Vagina (tissue), 2 donors: Measurements from ENCODE around the gene CR1. TPM values are rescaled to one million over a fixed set of nuclear protein-coding genes. Genes with fewer than 3 reads are reported as not detected.
"Not testable (repeated sequence)": the region's sequence is repeated elsewhere in the genome, so short reads cannot be mapped to it uniquely, and the experiment has no call there.

Experiments
- DNase-seq, 2 donors: peaks; one replicate each; pipeline ENCODE4 v3.0.0-alpha.2; 2017; ENCODE audit errors: extremely low spot score in 2 of 2
- H3K27ac ChIP-seq: fragments of 200-600 bp; sonication (generic); one replicate; pipeline ENCODE4 v1.5.1; 2019
- H3K27me3 ChIP-seq: fragments of 200-600 bp; sonication (generic); one replicate; pipeline ENCODE4 v1.5.1; 2019
- H3K36me3 ChIP-seq, 2 donors: fragments of 200-600 bp; sonication (generic); one replicate each; pipeline ENCODE4 v1.5.1; 2017 to 2019
- H3K4me1 ChIP-seq: fragments of 200-600 bp; sonication (generic); one replicate; pipeline ENCODE4 v1.5.1; 2019
- H3K4me3 ChIP-seq, 2 donors: fragments of 200-600 bp; sonication (generic); 1 replicate in 1 of 2; 2 replicates in 1 of 2; pipeline ENCODE4 v1.5.1; 2016 to 2019
- H3K9me3 ChIP-seq: fragments of 200-600 bp; sonication (generic); one replicate; pipeline ENCODE4 v1.5.1; 2019
- CTCF ChIP-seq, 3 experiments: fragments of 450-650 bp in 2 of 3; fragments of 200-600 bp in 1 of 3; sonication (generic) in 1 of 3; IDR thresholded peaks; one replicate each; pipeline ENCODE4 v1.5.1; 2017 to 2019; ENCODE audit warnings: antibody characterized with exemption in 3 of 3, mild to moderate bottlenecking in 2 of 3, moderate library complexity in 2 of 3
- POLR2A ChIP-seq, 2 donors: fragments of 450-650 bp; IDR thresholded peaks; one replicate each; pipeline ENCODE4 v1.6.1; 2017; ENCODE audit warnings: antibody characterized with exemption in 2 of 2, mild to moderate bottlenecking in 2 of 2, moderate library complexity in 2 of 2
- POLR2AphosphoS5 ChIP-seq, 2 donors: sonication (generic); formaldehyde crosslinking; IDR thresholded peaks; one replicate each; pipeline ENCODE4 v1.9.0; 2017; ENCODE audit warnings: antibody characterized with exemption in 2 of 2, mild to moderate bottlenecking in 2 of 2, low read depth in 1 of 2; ENCODE audit not compliant: insufficient read depth in 1 of 2
- intact Hi-C: fragments of 100-400 bp; cut with DNase I; formaldehyde crosslinking; loops from one replicate; pipeline ENCODE4 v1.15.1; 2023
- total RNA-seq: library from RNA; depleted of rRNA; stranded (reverse); fragments of >200 nt; gene quantifications from one replicate; pipeline ENCODE4 v1.2.3, GENCODE V29; 2016

Gene CR1
- total RNA-seq, 1 donor from 2014 or later = 2.5 TPM

GRCh38 chr1:207581496-207582153 lies 85.7 kb downstream of the CR1 start:
- H3K9me3 ChIP-seq = no peaks in the 10 kb centered on the region
- DNase-seq = no peak
- TF ChIP-seq POLR2A (IDR thresholded peaks at IDR 0.05) (no peak), CTCF (IDR thresholded peaks at IDR 0.05) (no peak), POLR2AphosphoS5 (IDR thresholded peaks at IDR 0.05; ENCODE audit: insufficient read depth in 1 of 2, low read depth in 1 of 2) (no peak)
- intact Hi-C loops = no loop called here
- H3K27ac ChIP-seq = no peak overlapping the region
- H3K4me3 ChIP-seq = no peak overlapping the region
- H3K4me1 ChIP-seq = no peaks in the 10 kb centered on the region
- H3K36me3 ChIP-seq = no peaks in the 10 kb centered on the region
- H3K27me3 ChIP-seq = no peaks in the 10 kb centered on the region

DNA sequence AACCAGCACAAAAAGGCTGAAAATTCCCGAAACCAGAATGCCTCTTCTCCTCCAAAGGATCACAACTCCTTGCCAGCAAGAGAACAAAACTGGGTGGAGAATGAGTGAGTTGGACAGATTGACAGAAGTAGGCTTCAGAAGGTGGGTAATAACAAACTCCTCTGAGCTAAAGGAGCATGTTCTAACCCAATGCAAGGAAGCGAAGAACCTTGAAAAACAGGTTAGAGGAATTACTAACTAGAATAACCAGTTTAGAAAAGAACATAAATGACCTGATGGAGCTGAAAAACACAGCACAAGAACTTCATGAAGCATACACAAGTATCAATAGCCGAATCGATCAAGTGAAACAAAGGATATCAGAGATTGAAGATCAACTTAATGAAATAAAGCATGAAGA lies 93.5 kb downstream of the CR1 start:
- H3K4me3 ChIP-seq, DNase-seq, intact Hi-C loops, H3K27ac ChIP-seq, H3K36me3 ChIP-seq, H3K9me3 ChIP-seq, H3K27me3 ChIP-seq, H3K4me1 ChIP-seq: not testable (repeated sequence)

DNA sequence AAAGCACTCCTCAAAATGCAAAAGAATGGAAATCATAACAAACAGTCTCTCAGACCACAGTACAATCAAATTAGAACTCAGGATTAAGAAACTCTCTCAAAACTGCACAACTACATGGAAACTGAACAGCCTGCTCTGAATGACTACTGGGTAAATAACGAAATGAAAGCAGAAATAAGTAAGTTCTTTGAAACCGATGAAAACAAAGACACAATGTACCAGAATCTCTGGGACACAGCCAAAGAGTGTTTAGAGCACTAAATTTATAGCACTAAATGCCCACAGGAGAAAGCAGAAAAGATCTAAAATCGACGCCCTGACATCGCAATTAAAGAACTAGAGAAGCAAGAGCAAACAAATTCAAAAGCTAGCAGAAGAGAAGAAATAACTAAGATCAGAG lies 95.2 kb downstream of the CR1 start:
- H3K9me3 ChIP-seq, intact Hi-C loops, H3K27ac ChIP-seq, H3K36me3 ChIP-seq, H3K27me3 ChIP-seq, DNase-seq, H3K4me1 ChIP-seq, H3K4me3 ChIP-seq: not testable (repeated sequence)

GRCh38 chr1:207594095-207594494 lies 98.1 kb downstream of the CR1 start:
- H3K9me3 ChIP-seq, H3K4me1 ChIP-seq, H3K27me3 ChIP-seq, H3K36me3 ChIP-seq, H3K27ac ChIP-seq, intact Hi-C loops, H3K4me3 ChIP-seq, DNase-seq: not testable (repeated sequence)

DNA sequence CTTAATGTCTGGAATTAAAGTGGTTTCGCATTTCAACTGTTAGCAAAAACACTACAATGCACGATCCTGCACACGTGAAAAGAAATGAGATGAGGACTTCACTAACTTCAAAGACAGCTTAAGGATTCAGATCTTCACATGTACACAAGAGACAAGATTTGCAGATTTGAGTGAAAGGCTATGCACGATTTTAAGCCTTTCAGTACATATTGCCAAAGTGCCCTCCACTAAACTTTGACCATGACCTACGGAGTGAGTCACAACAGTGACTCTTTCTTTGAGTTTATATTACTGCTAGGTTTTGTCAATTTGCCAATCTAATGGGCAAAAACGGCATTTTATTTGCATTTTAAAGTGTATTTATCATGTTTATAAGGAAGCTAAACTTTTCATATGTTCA lies 107.8 kb downstream of the CR1 start:
- Histone ChIP-seq H3K27me3 (no peaks in the 10 kb centered on the region), H3K4me1 (no peaks in the 10 kb centered on the region), H3K4me3 (no peak overlapping the region), H3K36me3 (no peaks in the 10 kb centered on the region), H3K27ac (no peak overlapping the region), H3K9me3 (no peaks in the 10 kb centered on the region)
- TF ChIP-seq POLR2A (IDR thresholded peaks at IDR 0.05) (no peak), CTCF (IDR thresholded peaks at IDR 0.05) (no peak)
- intact Hi-C loops = no loop called here
- no peak for DNase-seq

- H3K4me1 ChIP-seq = no peaks in the 10 kb centered on the region
- no peak overlapping the region for H3K27ac ChIP-seq
- TF ChIP-seq POLR2AphosphoS5 (IDR thresholded peaks at IDR 0.05; ENCODE audit: insufficient read depth in 1 of 2, low read depth in 1 of 2) (no peak), POLR2A (IDR thresholded peaks at IDR 0.05) (no peak), CTCF (IDR thresholded peaks at IDR 0.05) (no peak)
- DNase-seq = no peak
- H3K27me3 ChIP-seq = no peaks in the 10 kb centered on the region
- H3K36me3 ChIP-seq = no peaks in the 10 kb centered on the region
- no peak overlapping the region for H3K4me3 ChIP-seq
- no peaks in the 10 kb centered on the region for H3K9me3 ChIP-seq
- intact Hi-C loops = no loop called here
Observed at GRCh38 chr1:207605444-207606361, 109.7 kb downstream of the CR1 start.
